ENCODE data around the gene BIN1. TPM values are rescaled to one million over a fixed set of nuclear protein-coding genes. Genes with fewer than 3 reads are reported as not detected.

The BIN1 gene
- total and polyA plus RNA-seq, 12 donors, result 62.1 to 207 (median 125) TPM

DNA sequence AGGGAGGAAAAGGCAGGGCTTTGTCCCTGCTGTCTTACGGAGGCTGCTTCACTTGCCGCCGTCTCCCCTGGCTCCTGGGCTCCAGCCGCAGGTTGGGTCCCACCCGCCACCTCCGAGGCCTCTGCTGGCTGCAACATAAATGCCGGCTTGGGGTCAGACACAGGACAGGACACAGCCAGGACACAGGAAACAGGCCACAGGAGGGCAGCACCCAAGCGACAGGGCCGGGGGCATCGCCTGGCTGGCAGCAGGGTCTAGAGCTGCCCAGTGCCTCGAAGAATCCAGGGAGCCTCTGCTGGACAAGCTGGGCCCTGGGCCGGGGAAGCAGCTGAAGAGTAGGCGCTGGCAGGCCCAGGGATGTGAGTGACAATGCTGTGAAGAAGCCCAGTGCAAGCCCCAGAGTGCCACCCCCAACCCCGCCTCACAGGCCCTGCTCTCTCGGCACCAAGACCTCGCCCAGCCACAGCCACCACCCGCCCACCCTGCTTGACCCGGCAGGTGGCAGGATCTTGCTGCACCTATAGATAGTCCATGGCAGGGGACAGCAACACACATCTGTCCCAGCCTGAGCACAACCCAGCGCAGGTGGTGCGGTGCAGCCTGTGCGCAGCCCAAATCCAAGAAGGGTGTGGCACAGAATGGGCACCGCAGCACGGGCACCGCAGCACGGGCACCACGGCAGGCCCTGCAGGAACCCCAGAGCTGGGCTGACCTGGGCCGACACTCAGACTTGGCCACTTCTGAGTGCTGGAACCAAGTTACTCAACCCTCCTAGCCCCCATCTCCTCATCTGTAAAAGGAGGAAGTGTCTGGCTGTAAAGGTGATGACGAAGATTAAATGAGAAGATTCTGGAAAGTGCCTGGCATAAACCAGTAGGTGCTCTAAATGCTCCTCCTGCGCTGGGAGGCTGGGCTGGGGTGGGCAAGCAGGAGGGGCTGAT is 55.6 kb downstream of the BIN1 start:
- no peaks in the 10 kb centered on the region for H3K9me3 ChIP-seq (replicated peaks in 1 of 3)
- DNase-seq, result peak in 5 of 7 donors; percentile 7 to 29 (median 21)
- H3K4me1 ChIP-seq (replicated peaks in 1 of 2), result no peaks in the 10 kb centered on the region
- no peak overlapping the region for H3K4me3 ChIP-seq
- WGBS, 4 donors, result 80 to 90% (median 83%) methylated on average over 5 to 29 of the region's 29 CpGs
- H3K36me3 ChIP-seq (replicated peaks in 1 of 2), result peaks cover 0 to 19% of the 10 kb centered on the region in 2 donors
- H3K27ac ChIP-seq, result no peak overlapping the region
- TF ChIP-seq, protein P1, sequence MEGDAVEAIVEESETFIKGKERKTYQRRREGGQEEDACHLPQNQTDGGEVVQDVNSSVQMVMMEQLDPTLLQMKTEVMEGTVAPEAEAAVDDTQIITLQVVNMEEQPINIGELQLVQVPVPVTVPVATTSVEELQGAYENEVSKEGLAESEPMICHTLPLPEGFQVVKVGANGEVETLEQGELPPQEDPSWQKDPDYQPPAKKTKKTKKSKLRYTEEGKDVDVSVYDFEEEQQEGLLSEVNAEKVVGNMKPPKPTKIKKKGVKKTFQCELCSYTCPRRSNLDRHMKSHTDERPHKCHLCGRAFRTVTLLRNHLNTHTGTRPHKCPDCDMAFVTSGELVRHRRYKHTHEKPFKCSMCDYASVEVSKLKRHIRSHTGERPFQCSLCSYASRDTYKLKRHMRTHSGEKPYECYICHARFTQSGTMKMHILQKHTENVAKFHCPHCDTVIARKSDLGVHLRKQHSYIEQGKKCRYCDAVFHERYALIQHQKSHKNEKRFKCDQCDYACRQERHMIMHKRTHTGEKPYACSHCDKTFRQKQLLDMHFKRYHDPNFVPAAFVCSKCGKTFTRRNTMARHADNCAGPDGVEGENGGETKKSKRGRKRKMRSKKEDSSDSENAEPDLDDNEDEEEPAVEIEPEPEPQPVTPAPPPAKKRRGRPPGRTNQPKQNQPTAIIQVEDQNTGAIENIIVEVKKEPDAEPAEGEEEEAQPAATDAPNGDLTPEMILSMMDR (IDR thresholded peaks at IDR 0.05), result no peak
- intact Hi-C loops (cut with DNase I), result no loop called here
- no peaks in the 10 kb centered on the region for H3K27me3 ChIP-seq

DNA sequence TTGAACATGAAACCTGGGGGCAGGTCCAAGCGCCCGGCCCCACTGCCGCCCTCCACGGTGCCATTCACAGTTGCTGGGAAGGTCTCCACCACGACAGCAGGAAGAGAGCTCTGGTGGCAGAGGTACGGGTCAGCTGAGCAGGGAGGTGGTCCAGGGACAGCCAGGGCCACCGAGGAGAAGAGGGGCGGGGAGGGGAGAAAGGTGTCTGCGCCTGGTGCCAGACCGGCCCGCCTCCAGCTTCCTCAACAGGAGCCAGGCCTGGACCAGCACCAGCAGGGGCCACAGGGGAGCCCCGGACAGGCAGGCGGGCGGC is 56.2 kb downstream of the BIN1 start:
- peaks cover 0 to 19% of the 10 kb centered on the region in 2 donors for H3K36me3 ChIP-seq (replicated peaks in 1 of 2)
- H3K4me1 ChIP-seq (replicated peaks in 1 of 2), result peaks cover 0 to 6% of the 10 kb centered on the region in 2 donors
- peak in 4 of 7 donors; percentile 12 to 19 (median 14) for DNase-seq
- TF ChIP-seq, protein P1 (IDR thresholded peaks at IDR 0.05), result no peak
- no peak for TF ChIP-seq POLR2A (IDR thresholded peaks at IDR 0.05)
- 70 to 87% (median 74%) methylated on average over 2 to 14 of the region's 14 CpGs for WGBS, 4 donors
- intact Hi-C loops (cut with DNase I), result no loop called here
- H3K27me3 ChIP-seq, result no peaks in the 10 kb centered on the region
- H3K27ac ChIP-seq, result no peak overlapping the region
- H3K4me3 ChIP-seq, result no peak overlapping the region
- no peaks in the 10 kb centered on the region for H3K9me3 ChIP-seq (replicated peaks in 1 of 3)

DNA sequence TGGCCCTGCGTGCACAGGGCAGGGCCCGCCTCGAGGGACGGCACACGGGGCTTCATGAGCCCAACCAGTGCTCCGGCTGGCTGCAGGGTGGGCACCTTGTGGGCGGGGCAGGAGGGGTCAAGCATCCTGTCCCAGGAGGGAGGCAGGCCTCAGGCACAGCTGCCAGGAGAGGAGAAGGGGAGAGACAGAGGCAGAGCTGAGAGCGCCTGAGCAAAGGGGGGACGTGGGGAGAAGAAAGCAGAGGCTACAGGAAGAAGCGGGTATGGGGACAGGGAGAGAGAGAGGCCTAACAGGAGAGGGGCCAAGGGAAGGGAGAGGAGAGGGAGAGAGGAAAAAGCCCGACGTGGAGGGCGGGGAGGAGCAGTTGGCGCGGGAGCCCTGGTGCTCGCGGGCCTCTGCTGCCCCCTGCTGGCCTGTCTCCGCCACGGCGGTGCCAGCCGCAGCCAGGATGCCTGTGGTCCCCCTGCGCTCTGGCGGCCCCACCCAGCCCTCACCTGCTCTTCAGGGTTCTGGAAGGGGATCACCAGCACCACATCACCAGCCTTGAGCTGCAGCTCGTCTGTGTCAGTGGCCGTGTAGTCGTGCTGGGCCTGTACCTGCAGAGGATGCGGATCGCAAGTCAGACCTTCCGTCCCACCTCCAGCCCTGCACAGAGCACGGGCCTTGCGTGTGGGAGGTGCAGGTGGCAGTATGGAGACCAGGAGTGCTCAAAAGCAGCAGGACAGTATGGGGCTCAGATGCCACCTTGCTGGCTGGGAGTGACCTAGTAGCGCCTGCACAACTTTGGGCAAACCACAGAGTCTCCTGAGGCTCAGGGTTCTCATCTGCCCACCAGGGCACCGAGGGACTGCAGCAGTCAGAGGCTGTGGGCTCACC is 56.8 kb downstream of the BIN1 start:
- intact Hi-C loops (cut with DNase I), result loop anchor here in 1 of 2 donors (10.0 kb wide), 1 partner anchor 245 kb away; the partner anchor contains the start of gene ERCC3
- H3K4me3 ChIP-seq, result no peak overlapping the region

More for the DNA sequence above, 56.8 kb downstream of the BIN1 start:
- Histone ChIP-seq H3K36me3 (replicated peaks in 1 of 2) (peaks cover 0 to 19% of the 10 kb centered on the region in 2 donors), H3K4me1 (replicated peaks in 1 of 2) (peaks cover 0 to 12% of the 10 kb centered on the region in 2 donors), H3K9me3 (replicated peaks in 1 of 3) (no peaks in the 10 kb centered on the region), H3K27me3 (no peaks in the 10 kb centered on the region), H3K27ac (no peak overlapping the region)
- DNase-seq, result peak; percentile 50 to 73 (median 62)
- 35 to 42% (median 38%) methylated on average over 29 to 33 of the region's 33 CpGs for WGBS, 4 donors
- TF ChIP-seq, protein P1 (IDR thresholded peaks at IDR 0.05), result peak; percentile 75 to 97 (median 84)
- TF ChIP-seq POLR2A (IDR thresholded peaks at IDR 0.05), result no peak
